Measurements from ENCODE around the gene EFHC1. TPM values are rescaled to one million over a fixed set of nuclear protein-coding genes. Genes with fewer than 3 reads are reported as not detected.

EFHC1 gene
- polyA plus RNA-seq, 1 donor (not counting 4 experiments of a cell fraction or from before 2014, with no cell fraction given) = 20.5 TPM

DNA sequence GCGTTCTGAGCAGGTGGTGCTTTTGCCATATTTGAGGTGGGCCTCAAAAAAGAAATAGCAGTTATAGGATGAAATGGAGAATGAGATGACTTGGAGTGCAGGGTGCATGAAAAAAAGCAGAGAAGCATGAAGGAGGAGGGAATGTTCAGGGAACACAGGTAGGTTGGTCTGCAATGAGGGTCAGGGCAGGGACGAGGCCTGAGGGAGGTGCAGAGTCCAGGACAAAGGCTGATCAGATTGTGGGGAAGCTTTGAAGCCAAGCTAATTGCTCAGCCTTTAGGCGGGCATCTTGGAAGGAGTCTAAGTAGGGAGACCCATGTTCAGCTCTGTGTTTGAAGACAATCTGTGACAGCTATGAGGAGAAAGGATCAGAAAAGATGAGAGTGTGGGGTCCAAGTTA, 144.7 kb downstream of the EFHC1 start:
- H3K4me3 ChIP-seq (ENCODE audit: control insufficient read depth in 2 of 3, extremely low read depth in 1 of 3, insufficient read depth in 2 of 3, low read depth in 1 of 3, low read length in 3 of 3) = no peak overlapping the region
- peaks cover 64% of the 10 kb centered on the region for H3K79me2 ChIP-seq (ENCODE audit: control insufficient read depth, insufficient read depth, low read length)
- H3K9me1 ChIP-seq (ENCODE audit: control insufficient read depth, extremely low read depth, insufficient read depth, low read length) = no peaks in the 10 kb centered on the region
- peaks cover 3% of the 10 kb centered on the region for H4K20me1 ChIP-seq (ENCODE audit: control insufficient read depth, extremely low read depth, insufficient read depth, low read length)
- peaks cover 10% of the 10 kb centered on the region for H3K4me1 ChIP-seq (ENCODE audit: control insufficient read depth, extremely low read depth, insufficient read depth, low read length)
- no peak overlapping the region for H3K4me2 ChIP-seq (ENCODE audit: control insufficient read depth, extremely low read depth, insufficient read depth, low read depth, low read length)
- H3K9ac ChIP-seq (ENCODE audit: control insufficient read depth, extremely low read depth, insufficient read depth, low read length) = no peak overlapping the region
- H3K27me3 ChIP-seq (ENCODE audit: control insufficient read depth, extremely low read depth, insufficient read depth, low read length) = no peaks in the 10 kb centered on the region
- no peak overlapping the region for H3K27ac ChIP-seq (ENCODE audit: control insufficient read depth, insufficient read depth, low read length)
- no peak overlapping the region for H2AFZ ChIP-seq (ENCODE audit: control insufficient read depth, low read length)
- TF ChIP-seq EZH2 (IDR thresholded peaks at IDR 0.05; ENCODE audit: low read length) = no peak
- TF ChIP-seq, protein P1, sequence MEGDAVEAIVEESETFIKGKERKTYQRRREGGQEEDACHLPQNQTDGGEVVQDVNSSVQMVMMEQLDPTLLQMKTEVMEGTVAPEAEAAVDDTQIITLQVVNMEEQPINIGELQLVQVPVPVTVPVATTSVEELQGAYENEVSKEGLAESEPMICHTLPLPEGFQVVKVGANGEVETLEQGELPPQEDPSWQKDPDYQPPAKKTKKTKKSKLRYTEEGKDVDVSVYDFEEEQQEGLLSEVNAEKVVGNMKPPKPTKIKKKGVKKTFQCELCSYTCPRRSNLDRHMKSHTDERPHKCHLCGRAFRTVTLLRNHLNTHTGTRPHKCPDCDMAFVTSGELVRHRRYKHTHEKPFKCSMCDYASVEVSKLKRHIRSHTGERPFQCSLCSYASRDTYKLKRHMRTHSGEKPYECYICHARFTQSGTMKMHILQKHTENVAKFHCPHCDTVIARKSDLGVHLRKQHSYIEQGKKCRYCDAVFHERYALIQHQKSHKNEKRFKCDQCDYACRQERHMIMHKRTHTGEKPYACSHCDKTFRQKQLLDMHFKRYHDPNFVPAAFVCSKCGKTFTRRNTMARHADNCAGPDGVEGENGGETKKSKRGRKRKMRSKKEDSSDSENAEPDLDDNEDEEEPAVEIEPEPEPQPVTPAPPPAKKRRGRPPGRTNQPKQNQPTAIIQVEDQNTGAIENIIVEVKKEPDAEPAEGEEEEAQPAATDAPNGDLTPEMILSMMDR (optimal IDR thresholded peaks at IDR 0.05 in 1 of 3, IDR thresholded peaks at IDR 0.05 in 1 of 3, conservative IDR thresholded peaks at IDR 0.05 in 1 of 3; ENCODE audit: extremely low read depth in 1 of 3, insufficient read depth in 2 of 3, low read length in 3 of 3) = no peak
- no peak for DNase-seq (ENCODE audit: low read depth, low spot score)
- no peak for FAIRE-seq
- dilution Hi-C loops (cut with MboI; ENCODE audit: extremely low pct_ligation_motif_present, low sequenced_read_pairs) = no loop called here
- no peaks in the 10 kb centered on the region for H3K9me3 ChIP-seq (ENCODE audit: control insufficient read depth, low read depth, low read length)
- no peaks in the 10 kb centered on the region for H3K36me3 ChIP-seq (ENCODE audit: control insufficient read depth in 2 of 2, extremely low read depth in 1 of 2, insufficient read depth in 2 of 2, low read length in 2 of 2)

DNA sequence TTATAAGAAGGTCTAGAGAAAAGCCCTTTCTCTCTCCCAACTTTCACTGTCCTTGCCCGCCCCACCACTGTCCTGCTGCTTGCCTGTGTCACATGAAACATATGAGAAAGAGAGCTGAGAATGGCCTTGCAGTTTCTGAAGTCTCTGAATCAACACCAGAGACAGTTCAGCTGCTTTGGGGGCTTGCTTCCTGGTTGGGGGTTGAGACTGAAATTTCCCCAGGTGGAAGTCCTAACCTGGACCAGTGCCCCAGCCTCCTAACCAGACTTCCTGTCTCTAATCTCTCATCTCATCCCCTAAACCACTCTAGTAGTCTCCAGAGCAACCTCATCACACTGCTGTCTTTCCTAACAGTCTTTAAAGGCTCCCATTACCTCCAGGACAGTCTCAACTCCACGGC, 146.1 kb downstream of the EFHC1 start:
- H3K4me2 ChIP-seq (ENCODE audit: control insufficient read depth, extremely low read depth, insufficient read depth, low read depth, low read length) = no peak overlapping the region
- dilution Hi-C loops (cut with MboI; ENCODE audit: extremely low pct_ligation_motif_present, low sequenced_read_pairs) = no loop called here
- H3K79me2 ChIP-seq (ENCODE audit: control insufficient read depth, insufficient read depth, low read length) = peaks cover 68% of the 10 kb centered on the region
- H3K9me3 ChIP-seq (ENCODE audit: control insufficient read depth, low read depth, low read length) = no peaks in the 10 kb centered on the region
- H3K36me3 ChIP-seq (ENCODE audit: control insufficient read depth in 2 of 2, extremely low read depth in 1 of 2, insufficient read depth in 2 of 2, low read length in 2 of 2) = no peaks in the 10 kb centered on the region
- no peak overlapping the region for H3K9ac ChIP-seq (ENCODE audit: control insufficient read depth, extremely low read depth, insufficient read depth, low read length)
- H3K4me3 ChIP-seq (ENCODE audit: control insufficient read depth in 2 of 3, extremely low read depth in 1 of 3, insufficient read depth in 2 of 3, low read depth in 1 of 3, low read length in 3 of 3) = no peak overlapping the region
- no peaks in the 10 kb centered on the region for H3K9me1 ChIP-seq (ENCODE audit: control insufficient read depth, extremely low read depth, insufficient read depth, low read length)
- no peak overlapping the region for H3K27ac ChIP-seq (ENCODE audit: control insufficient read depth, insufficient read depth, low read length)
- TF ChIP-seq, protein P1 (optimal IDR thresholded peaks at IDR 0.05 in 1 of 3, IDR thresholded peaks at IDR 0.05 in 1 of 3, conservative IDR thresholded peaks at IDR 0.05 in 1 of 3; ENCODE audit: extremely low read depth in 1 of 3, insufficient read depth in 2 of 3, low read length in 3 of 3) = no peak
- TF ChIP-seq EZH2 (IDR thresholded peaks at IDR 0.05; ENCODE audit: low read length) = no peak
- peaks cover 3% of the 10 kb centered on the region for H4K20me1 ChIP-seq (ENCODE audit: control insufficient read depth, extremely low read depth, insufficient read depth, low read length)
- peaks cover 7% of the 10 kb centered on the region for H3K4me1 ChIP-seq (ENCODE audit: control insufficient read depth, extremely low read depth, insufficient read depth, low read length)
- DNase-seq (ENCODE audit: low read depth, low spot score) (no peak), FAIRE-seq (no peak)
- no peaks in the 10 kb centered on the region for H3K27me3 ChIP-seq (ENCODE audit: control insufficient read depth, extremely low read depth, insufficient read depth, low read length)
- H2AFZ ChIP-seq (ENCODE audit: control insufficient read depth, low read length) = no peak overlapping the region

All from keratinocyte (primary cell).